HEK293 (cell line): ENCODE measurements around the gene RNF19B.
A peak's percentile ranks its signal among the peaks of the same experiment; 100 is the strongest.

ENCODE experiments used
- CTCF ChIA-PET: fragments of 350-600 bp; formaldehyde crosslinking; extraction: SDS; loops from one replicate; lab custom pipeline; 2021; ENCODE audit warnings: antibody characterized with exemption; lab: Yijun Ruan, JAX
- POLR2A ChIA-PET: fragments of 300-600 bp; formaldehyde crosslinking; extraction: SDS; loops from one replicate; lab custom pipeline; 2020; ENCODE audit warnings: antibody characterized with exemption, inconsistent platforms; lab: Yijun Ruan, JAX
- H3K27ac ChIP-seq: fragments of 200-500 bp; sonication (Bioruptor generic); 2 replicates; pipeline ENCODE4 v1.5.1; 2014; ENCODE audit warnings: low read depth, low read length, control low read depth, inconsistent platforms; ENCODE audit errors: extremely low read depth
- H3K36me3 ChIP-seq, 2 experiments: fragments of 200-500 bp in 1 of 2; sonication (Bioruptor generic) in 1 of 2; 1 replicate in 1 of 2; 2 replicates in 1 of 2; pipeline ENCODE4 v1.5.1; 2014 to 2017; ENCODE audit warnings: inconsistent platforms in 2 of 2, low read length in 2 of 2; ENCODE audit not compliant: control insufficient read depth in 2 of 2, insufficient read depth in 1 of 2
- H3K4me1 ChIP-seq: fragments of 200-500 bp; sonication (Bioruptor generic); 2 replicates; pipeline ENCODE4 v1.5.1; 2014; ENCODE audit warnings: mild to moderate bottlenecking, low read length, inconsistent platforms; ENCODE audit not compliant: control insufficient read depth, insufficient read depth
- H3K4me3 ChIP-seq: 2 replicates; pipeline ENCODE4 v1.5.1; 2011; ENCODE audit warnings: low read depth, mild to moderate bottlenecking, control low read depth, low read length, moderate library complexity
- H3K9me3 ChIP-seq: fragments of 200-500 bp; sonication (Bioruptor generic); 2 replicates; pipeline ENCODE4 v1.5.1; 2014; ENCODE audit warnings: low read depth, low read length, inconsistent platforms; ENCODE audit not compliant: control insufficient read depth, insufficient read depth
- BCL11B ChIP-seq: fragments of 450-650 bp; formaldehyde crosslinking; IDR thresholded peaks from 2 replicates; pipeline ENCODE4 v1.5.1; 2016; ENCODE audit warnings: low read depth, missing biosample characterization, missing genetic modification characterization
- IKZF3 ChIP-seq: fragments of 450-650 bp; IDR thresholded peaks from 2 replicates; pipeline ENCODE4 v1.5.0; 2018; ENCODE audit warnings: missing biosample characterization, mild to moderate bottlenecking, missing genetic modification characterization, moderate library complexity
- WT1 ChIP-seq: fragments of 450-650 bp; formaldehyde crosslinking; IDR thresholded peaks from 2 replicates; pipeline ENCODE4 v1.5.1; 2016; ENCODE audit warnings: missing biosample characterization, missing genetic modification characterization
- ZBTB21 ChIP-seq: fragments of 450-650 bp; formaldehyde crosslinking; IDR thresholded peaks from 2 replicates; pipeline ENCODE4 v1.5.1; 2017; ENCODE audit warnings: missing biosample characterization, missing genetic modification characterization
- ZEB2 ChIP-seq: fragments of 450-650 bp; formaldehyde crosslinking; IDR thresholded peaks from 2 replicates; pipeline ENCODE4 v1.5.1; 2016; ENCODE audit warnings: missing biosample characterization, missing genetic modification characterization
- ZIC2 ChIP-seq: fragments of 450-650 bp; formaldehyde crosslinking; IDR thresholded peaks from 2 replicates; pipeline ENCODE4 v1.5.1; 2016; ENCODE audit warnings: missing biosample characterization, missing genetic modification characterization
- ZNF112 ChIP-seq: fragments of 450-650 bp; formaldehyde crosslinking; IDR thresholded peaks from 2 replicates; pipeline ENCODE4 v1.5.0; 2017; ENCODE audit warnings: missing biosample characterization, missing genetic modification characterization
- ZNF223 ChIP-seq: fragments of 450-650 bp; formaldehyde crosslinking; IDR thresholded peaks from 2 replicates; pipeline ENCODE4 v1.5.1; 2016; ENCODE audit warnings: missing biosample characterization, missing genetic modification characterization
- ZNF24 ChIP-seq: fragments of 450-650 bp; formaldehyde crosslinking; IDR thresholded peaks from 2 replicates; pipeline ENCODE4 v1.5.1; 2016; ENCODE audit warnings: missing biosample characterization, missing genetic modification characterization
- ZNF266 ChIP-seq: fragments of 450-650 bp; formaldehyde crosslinking; IDR thresholded peaks from 2 replicates; pipeline ENCODE4 v1.5.1; 2016; ENCODE audit warnings: missing biosample characterization, missing genetic modification characterization, low read depth
- ZNF335 ChIP-seq: fragments of 450-650 bp; formaldehyde crosslinking; conservative IDR thresholded peaks from 2 replicates; pipeline ENCODE4 v1.5.1; 2016; ENCODE audit warnings: missing biosample characterization, missing genetic modification characterization
- ZNF366 ChIP-seq: fragments of 450-650 bp; formaldehyde crosslinking; conservative IDR thresholded peaks from 2 replicates; pipeline ENCODE4 v1.5.1; 2016; ENCODE audit warnings: missing biosample characterization, missing genetic modification characterization
- ZNF37A ChIP-seq: fragments of 450-650 bp; IDR thresholded peaks from 2 replicates; pipeline ENCODE4 v1.5.1; 2018; ENCODE audit warnings: missing biosample characterization, missing genetic modification characterization
- ZNF391 ChIP-seq: fragments of 450-650 bp; formaldehyde crosslinking; IDR thresholded peaks from 2 replicates; pipeline ENCODE4 v1.5.1; 2016; ENCODE audit warnings: low read depth, missing biosample characterization, missing genetic modification characterization, borderline replicate concordance
- ZNF423 ChIP-seq: fragments of 450-650 bp; formaldehyde crosslinking; IDR thresholded peaks from 2 replicates; pipeline ENCODE4 v1.5.1; 2016; ENCODE audit warnings: missing biosample characterization, missing genetic modification characterization
- ZNF473 ChIP-seq: fragments of 450-650 bp; formaldehyde crosslinking; IDR thresholded peaks from 2 replicates; pipeline ENCODE4 v1.5.1; 2017; ENCODE audit warnings: missing biosample characterization, missing genetic modification characterization
- ZNF518A ChIP-seq: fragments of 450-650 bp; formaldehyde crosslinking; conservative IDR thresholded peaks from 2 replicates; pipeline ENCODE4 v1.5.1; 2016; ENCODE audit warnings: low read depth, missing biosample characterization, missing genetic modification characterization
- ZNF544 ChIP-seq: fragments of 450-650 bp; formaldehyde crosslinking; IDR thresholded peaks from 2 replicates; pipeline ENCODE4 v1.5.0; 2017; ENCODE audit warnings: missing biosample characterization, missing genetic modification characterization
- ZNF585B ChIP-seq: fragments of 450-650 bp; formaldehyde crosslinking; IDR thresholded peaks from 2 replicates; pipeline ENCODE4 v1.5.1; 2016; ENCODE audit warnings: missing biosample characterization, missing genetic modification characterization
- ZNF792 ChIP-seq: fragments of 450-650 bp; formaldehyde crosslinking; IDR thresholded peaks from 2 replicates; pipeline ENCODE4 v1.5.1; 2016; ENCODE audit warnings: missing biosample characterization, missing genetic modification characterization
- ZSCAN16 ChIP-seq: fragments of 450-650 bp; formaldehyde crosslinking; IDR thresholded peaks from 2 replicates; pipeline ENCODE4 v1.5.1; 2016; ENCODE audit warnings: missing biosample characterization, missing genetic modification characterization
- TF ChIP-seq, protein P1 (sequence below): fragments of 450-650 bp; IDR thresholded peaks from 2 replicates; pipeline ENCODE4 v1.5.1; 2018; ENCODE audit warnings: missing biosample characterization, missing genetic modification characterization
- TF ChIP-seq, protein P2 (sequence below): fragments of 450-650 bp; formaldehyde crosslinking; IDR thresholded peaks from 2 replicates; pipeline ENCODE4 v1.5.1; 2016; ENCODE audit warnings: missing biosample characterization, missing genetic modification characterization
- TF ChIP-seq, protein P3 (sequence below): fragments of 450-650 bp; formaldehyde crosslinking; optimal IDR thresholded peaks from 2 replicates; pipeline ENCODE3; 2016; ENCODE audit warnings: missing biosample characterization, mild to moderate bottlenecking, missing genetic modification characterization

The RNF19B gene

DNA sequence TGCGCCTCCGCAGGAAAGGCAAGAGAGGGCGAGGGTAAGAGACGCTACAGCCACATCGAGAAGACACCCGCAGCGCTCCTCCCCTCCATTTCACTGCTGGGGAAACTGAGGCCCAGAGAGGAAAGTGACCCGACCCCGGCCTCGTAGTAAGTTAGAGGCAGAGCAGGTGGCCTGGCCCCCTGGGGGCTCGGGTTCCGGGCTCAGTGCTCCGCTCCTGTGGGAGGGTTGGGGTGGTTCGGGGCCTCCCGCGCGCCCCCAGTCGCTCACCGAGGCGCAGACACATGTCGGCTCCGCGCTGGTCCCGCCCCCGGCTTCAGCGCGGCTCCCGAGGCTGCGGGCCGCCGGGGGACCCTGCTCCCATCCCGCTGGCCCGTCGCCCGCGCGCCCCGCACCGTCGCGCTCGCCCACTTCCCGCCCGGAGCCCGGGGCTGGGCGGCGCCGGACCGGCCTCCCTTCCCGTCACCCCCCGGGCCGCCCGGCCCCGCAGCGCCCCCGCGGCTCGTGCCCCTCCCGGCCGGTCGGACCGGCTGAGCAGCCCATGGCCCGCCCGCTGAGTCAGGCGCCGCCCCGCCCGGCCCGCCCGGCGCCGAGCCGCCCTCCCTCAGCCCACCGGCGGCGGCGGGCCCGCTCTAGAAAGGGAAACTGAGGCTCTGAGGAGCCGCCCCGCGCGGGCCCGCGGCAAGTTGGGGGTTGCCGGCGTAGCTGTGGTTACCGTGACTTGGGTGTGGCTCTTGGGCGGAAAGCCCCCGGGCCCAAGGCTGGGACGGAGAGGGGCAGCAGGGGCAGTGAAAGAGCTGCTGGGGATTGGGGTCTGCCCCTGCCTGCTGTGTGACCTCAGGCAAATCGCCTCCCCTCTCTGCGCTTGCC lies 63.4 kb downstream of the RNF19B start, which contains the start of gene TMEM54 (continued):
- TF ChIP-seq, protein P1, sequence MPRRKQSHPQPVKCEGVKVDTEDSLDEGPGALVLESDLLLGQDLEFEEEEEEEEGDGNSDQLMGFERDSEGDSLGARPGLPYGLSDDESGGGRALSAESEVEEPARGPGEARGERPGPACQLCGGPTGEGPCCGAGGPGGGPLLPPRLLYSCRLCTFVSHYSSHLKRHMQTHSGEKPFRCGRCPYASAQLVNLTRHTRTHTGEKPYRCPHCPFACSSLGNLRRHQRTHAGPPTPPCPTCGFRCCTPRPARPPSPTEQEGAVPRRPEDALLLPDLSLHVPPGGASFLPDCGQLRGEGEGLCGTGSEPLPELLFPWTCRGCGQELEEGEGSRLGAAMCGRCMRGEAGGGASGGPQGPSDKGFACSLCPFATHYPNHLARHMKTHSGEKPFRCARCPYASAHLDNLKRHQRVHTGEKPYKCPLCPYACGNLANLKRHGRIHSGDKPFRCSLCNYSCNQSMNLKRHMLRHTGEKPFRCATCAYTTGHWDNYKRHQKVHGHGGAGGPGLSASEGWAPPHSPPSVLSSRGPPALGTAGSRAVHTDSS = no peak
- TF ChIP-seq, protein P2, sequence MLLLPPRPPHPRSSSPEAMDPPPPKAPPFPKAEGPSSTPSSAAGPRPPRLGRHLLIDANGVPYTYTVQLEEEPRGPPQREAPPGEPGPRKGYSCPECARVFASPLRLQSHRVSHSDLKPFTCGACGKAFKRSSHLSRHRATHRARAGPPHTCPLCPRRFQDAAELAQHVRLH (tag by site-specific recombination) = 0 out of 2 replicates have a peak, but pooled peaks have one; percentile 15
- TF ChIP-seq ZNF335 (peak; percentile 79), ZIC2 (tag by site-specific recombination) (peak; percentile 20; the same call in 1 of the 2 replicates)
- TF ChIP-seq, all 188 proteins: peak for 15

DNA sequence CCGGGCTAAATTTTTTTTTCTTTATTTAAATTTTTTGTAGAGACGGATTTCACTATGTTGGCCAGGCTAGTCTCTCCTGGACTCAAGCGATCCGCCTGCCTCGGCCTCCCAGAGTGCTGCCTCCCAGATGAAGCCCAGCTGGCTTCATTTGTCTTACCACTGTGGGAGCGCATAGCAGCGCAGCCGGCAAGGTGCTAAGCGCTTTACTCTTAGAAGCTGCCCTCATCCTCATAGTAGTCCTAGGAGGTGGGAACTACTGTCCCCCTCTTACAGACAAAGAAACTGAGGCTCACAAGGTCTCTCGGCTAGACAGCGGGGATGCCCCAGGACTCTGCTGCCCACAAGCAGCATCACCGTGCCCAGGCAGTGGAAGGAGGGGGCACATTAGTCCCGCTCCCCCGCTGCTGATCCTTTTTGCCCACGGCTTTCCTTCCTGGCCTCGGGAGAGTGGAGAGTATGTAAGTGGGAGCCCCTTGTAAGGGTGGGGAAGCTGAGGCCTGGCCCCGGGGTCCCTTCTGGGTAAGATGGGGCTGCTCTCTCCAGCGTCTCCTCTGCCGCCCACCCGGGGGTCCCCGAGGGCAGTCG lies 64.1 kb downstream of the RNF19B start:
- ChIA-PET CTCF (interaction anchor here (0.6 to 1.5 kb wide), 2 partner anchors 33 to 240 kb away, joined by 3 read pairs; no protein-coding TSS in a partner anchor), POLR2A (no interaction called here)

DNA sequence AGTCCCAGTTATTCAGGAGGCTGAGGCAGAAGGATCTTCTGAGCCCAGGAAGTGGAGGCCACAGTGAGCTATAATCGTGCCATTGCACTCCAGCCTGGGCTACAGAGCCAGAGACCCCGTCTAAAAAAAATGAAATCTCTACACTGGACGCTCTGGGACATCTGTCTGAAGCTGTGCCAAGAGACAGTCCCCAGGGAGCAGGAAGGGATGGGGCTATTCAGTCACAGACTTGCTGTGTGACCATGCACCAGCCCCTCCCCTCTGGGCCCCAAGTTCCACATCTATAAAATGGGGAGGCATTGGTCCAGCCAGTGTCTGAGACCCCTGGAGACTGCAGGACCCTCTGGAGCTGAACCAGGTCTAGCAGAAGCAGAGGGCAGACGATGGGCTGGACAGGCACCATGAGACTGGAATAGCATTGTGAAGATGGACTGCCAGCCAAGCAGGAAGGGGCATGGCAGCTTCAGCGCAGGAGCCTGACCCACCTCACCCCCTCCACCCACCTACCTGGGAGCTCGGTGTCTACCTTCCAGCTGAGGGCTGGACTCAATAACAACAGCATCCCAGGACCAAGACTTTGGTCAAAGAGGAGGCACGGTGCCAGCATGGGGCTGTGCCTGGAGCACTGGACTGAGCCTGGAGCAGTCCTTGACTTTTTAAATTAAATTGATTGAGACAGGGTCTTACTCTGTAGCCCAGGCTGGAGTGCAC lies 64.9 kb downstream of the RNF19B start:
- TF ChIP-seq ZNF792 (tag by site-specific recombination) (no peak), ZNF37A (tag by site-specific recombination) (no peak), ZNF585B (no peak), ZNF266 (no peak), WT1 (tag by site-specific recombination) (no peak), ZNF366 (no peak), ZNF423 (no peak), ZNF223 (tag by site-specific recombination) (no peak), ZNF518A (tag by site-specific recombination) (no peak), ZNF112 (no peak), ZNF24 (tag by site-specific recombination) (no peak), ZBTB21 (tag by site-specific recombination) (no peak), ZSCAN16 (tag by site-specific recombination) (no peak)
- TF ChIP-seq, protein P3, sequence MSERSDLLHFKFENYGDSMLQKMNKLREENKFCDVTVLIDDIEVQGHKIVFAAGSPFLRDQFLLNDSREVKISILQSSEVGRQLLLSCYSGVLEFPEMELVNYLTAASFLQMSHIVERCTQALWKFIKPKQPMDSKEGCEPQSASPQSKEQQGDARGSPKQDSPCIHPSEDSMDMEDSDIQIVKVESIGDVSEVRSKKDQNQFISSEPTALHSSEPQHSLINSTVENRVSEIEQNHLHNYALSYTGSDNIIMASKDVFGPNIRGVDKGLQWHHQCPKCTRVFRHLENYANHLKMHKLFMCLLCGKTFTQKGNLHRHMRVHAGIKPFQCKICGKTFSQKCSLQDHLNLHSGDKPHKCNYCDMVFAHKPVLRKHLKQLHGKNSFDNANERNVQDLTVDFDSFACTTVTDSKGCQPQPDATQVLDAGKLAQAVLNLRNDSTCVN = no peak

More for the DNA sequence above, 64.1 kb downstream of the RNF19B start:
- peak overlapping the region; percentile 41 for H3K4me3 ChIP-seq
- H3K9me3 ChIP-seq = no peaks in the 10 kb centered on the region
- H3K27ac ChIP-seq = no peak overlapping the region
- H3K36me3 ChIP-seq = no peaks in the 10 kb centered on the region
- no peak for TF ChIP-seq ZEB2
- TF ChIP-seq ZNF473 = no peak
- TF ChIP-seq IKZF3 (tag by site-specific recombination) = no peak
- TF ChIP-seq BCL11B = no peak
- no peak for TF ChIP-seq ZNF391 (tag by site-specific recombination)
- no peak for TF ChIP-seq ZNF544 (tag by site-specific recombination)
- no peaks in the 10 kb centered on the region for H3K4me1 ChIP-seq

More for the DNA sequence above, 64.9 kb downstream of the RNF19B start:
- H3K36me3 ChIP-seq = no peaks in the 10 kb centered on the region
- no peak overlapping the region for H3K4me3 ChIP-seq
- ChIA-PET CTCF (interaction anchor here (1.5 to 2.3 kb wide), 2 partner anchors 10 to 34 kb away, joined by 3 to 6 read pairs; no protein-coding TSS in a partner anchor), POLR2A (no interaction called here)
- H3K9me3 ChIP-seq = no peaks in the 10 kb centered on the region
- H3K27ac ChIP-seq = no peak overlapping the region
- H3K4me1 ChIP-seq = no peaks in the 10 kb centered on the region
